Stimulated activated CD4-positive, alpha-beta T cell treated with anti-CD3 and anti-CD28 coated beads, Interleukin-1b, Interleukin-23, amount 100 ng/mL, for 48 hours (primary cell): ENCODE measurements around the gene EVL.
"Not testable (repeated sequence)": the region's sequence is repeated elsewhere in the genome, so short reads cannot be mapped to it uniquely, and the experiment has no call there.

ENCODE experiments used
- DNase-seq: peaks from one replicate; pipeline ENCODE4 v3.0.0-alpha.2; 2020

EVL gene

DNA sequence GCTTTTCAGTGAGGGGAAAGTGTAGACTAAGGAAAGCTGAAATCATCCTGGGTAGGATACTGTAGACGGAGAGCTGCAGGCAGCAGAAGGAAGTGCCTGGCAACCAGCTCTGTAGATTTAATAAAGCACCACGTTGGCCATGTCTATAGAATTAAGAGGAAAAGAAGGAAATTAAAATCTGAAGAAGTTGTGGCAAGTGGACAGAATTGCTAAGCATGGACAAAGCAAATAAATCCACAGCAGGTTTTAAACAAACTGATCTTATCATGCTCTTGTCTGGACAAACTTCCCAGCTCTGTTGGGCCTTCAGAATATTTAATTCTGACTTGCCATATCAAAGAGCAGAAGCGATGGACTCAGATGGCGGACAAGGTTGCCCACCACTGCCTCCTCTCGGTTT lies 27.2 kb upstream of the EVL start:
- DNase-seq: no peak

DNA sequence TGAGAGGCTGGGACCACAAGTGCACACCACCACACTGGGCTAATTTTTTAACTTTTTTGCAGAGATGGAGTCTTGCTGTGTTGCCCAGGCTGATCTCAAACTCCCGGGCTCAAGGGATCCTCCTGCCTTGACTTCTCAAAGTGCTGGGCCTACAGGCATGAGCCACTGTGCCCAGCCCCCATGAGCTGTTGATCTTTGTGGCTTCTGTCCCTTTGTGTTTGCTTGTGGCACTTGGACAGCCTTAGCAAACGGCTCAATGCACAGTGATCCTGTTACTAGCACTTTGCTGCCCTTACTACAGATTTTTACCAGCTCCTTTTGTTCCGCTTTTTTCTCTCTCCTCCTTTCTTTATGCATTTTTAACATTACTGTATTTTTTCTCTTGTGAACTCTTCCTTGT lies 25.3 kb upstream of the EVL start:
- no peak for DNase-seq

DNA sequence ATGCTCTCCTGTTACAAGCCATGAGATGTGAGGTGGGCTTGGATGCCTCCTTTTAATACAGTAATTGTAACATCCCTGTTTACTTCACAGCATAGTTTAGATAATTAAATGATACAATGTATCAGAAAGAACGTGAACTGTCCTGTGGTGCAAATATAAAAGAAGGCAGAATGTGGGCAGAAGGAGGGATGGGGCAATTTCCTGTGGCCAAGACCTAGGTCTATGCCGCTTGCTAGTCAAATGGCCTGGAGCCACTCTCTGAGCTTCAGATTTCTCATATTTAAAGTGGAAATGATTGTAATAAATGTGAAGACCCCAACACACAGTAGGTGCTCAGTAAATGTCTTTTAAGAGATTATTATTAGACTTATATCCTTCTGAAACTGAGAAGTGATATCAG lies 24.0 kb upstream of the EVL start:
- DNase-seq: no peak

DNA sequence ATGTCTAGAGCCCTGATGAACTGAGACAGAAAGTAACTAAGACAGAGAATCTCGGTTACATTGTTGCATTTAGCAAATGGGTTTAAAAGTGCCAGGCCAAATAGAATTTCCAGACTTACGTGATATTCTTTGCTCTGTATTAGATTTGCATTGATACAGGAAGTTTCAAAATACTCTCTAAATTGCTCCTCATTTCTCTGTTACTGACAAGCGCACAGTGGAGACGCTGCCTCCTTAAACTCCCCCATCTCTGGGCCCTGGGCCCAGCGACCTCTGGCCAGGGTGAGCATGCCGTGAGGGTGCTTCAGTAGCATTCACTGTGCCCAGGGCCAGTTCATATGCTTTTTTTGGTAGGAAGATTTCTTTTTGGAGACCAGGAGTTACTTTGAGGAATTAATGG lies 22.9 kb upstream of the EVL start:
- no peak for DNase-seq

DNA sequence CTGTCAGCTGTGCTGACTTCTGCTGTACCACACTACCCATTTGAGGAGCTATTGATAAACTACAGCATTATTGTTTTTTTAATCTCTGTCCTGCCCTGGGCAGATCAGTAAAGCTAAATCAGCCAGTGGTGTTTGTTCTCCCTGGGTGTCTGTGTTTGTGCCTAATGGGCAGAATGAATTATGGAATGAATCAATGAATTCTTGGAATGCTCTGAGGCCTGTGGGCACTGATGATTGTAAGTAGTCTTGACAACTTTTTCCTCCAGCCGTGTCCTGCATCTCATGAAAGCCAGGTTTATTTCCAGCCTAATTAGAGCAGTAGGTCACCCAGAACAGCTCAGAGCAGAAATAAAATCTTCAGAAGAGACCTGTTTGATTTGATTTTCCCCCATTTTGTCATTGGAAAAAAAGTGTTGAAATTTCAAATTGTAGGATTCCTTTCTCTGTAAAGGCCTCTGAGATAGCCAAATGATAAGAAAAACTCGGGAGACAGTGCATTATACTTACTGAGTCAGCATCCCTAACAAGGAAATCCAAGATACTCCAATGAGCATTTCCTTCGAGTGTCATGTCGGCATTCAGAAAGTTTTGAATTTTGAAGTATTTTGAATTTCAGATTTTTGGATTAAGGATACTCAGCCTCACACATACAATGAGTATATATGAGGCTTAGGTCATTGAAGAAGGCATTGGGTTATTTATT lies 19.4 kb upstream of the EVL start:
- DNase-seq: no peak

DNA sequence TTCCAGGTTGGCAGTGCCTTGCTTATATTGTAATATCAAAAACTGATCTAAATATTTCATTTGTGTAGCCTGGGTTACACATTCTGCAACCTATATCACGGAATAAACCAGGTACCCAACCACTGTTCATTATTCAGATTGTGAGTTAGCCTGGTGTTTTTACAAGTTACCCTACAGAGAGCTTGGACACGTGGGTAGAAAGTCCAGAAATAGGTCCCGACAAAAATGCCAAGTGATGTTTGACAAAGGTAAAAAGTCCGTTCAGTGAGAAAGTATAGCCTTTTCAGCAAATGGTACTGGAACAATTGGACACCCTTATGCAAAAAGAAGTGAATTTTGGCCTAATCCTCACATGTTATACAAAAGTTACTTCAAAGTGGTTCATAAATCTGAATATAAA lies 17.6 kb upstream of the EVL start:
- no peak for DNase-seq

DNA sequence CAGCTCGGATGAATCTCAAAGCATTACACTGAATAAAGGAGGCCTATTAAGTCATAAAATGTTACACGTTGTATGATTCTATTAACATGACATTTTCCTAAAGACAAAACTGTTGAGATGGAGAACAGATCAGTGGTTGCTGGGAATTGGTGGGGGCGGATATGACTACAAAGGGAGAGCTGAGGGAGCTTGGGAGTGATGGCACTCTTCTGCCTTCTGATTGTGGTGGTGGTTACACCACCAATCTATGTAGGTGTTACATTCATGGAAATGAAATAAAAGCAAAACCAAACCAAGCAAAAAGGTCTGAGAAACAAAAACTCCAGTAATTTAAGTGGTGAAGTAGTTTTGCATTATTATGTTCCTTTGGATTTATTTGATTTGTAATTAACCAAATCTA lies 16.4 kb upstream of the EVL start:
- DNase-seq: no peak

DNA sequence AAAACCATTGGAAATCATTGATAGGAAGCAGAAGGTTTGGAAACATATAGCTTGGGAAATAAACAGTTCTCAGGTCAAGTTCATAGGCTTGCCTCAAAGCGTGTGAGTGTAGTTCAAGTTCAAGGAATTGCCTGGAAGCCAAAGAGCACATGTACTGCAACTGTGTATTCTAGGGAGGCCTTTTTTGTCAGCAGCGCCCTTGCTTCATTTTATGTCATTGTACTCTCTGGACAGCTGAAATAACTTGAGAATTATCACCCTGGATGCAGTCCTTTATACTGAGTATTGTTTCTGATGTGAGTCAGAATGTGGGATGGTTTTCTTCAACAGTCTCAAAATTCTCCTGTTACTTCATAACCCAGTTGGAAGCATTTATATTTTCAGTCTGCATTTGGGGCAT lies 16.0 kb upstream of the EVL start:
- DNase-seq: no peak

DNA sequence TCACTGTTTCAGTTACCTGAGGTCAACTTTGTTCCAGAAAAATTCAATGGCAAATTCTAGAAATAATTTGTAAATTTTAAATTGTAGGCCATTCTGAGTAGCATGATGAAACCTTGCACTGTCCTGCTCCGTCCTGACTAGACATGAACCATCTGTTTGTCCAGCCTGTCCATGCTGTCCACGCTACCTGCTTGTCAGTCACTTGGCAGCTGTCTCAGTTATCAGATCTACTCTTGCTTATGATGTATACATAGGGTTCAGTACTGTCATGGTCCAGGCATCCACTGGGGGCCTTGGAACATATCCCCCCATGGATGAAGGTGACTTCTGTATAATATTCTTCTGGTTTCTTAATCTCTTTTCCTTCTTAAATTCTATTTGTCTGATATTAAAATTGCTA lies 14.1 kb upstream of the EVL start:
- DNase-seq: no peak

DNA sequence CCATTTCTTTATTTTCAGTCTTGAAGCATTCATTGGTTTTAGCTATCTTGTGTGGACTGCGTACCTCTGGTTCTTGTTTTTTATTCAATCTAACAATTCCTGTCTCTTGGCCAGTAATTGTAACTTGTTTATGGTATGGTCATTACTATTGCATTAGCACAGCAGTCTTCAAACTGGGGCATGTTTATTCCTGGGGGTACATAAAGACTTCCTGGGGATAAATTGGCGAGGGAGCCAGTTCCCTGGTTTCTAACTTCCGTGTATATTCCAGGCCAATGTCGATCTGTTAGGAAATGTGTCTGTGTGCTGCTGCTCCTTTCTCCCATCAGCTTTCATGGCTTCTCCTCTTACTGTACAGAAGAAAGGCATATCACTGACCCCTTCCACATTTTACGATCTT lies 13.7 kb upstream of the EVL start:
- no peak for DNase-seq

DNA sequence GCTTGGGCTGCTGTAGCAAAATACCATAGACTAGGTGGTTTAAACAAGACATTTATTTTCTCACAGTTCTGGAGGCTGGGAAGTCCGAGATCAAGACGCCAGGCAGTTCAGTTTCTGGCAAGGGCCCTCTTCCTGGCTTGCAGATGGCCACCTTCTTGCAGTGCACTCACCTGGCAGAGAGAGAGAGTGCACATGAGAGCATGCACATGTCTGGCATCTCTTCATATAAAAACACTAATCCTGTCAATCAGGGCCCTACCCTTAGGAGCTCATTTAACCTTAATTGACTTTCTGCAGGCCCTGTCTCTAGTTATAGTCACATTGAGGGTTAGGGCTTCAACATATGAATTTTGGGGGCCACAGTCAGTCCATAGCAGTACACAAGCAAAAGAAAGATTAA lies 12.4 kb upstream of the EVL start:
- DNase-seq: no peak

DNA sequence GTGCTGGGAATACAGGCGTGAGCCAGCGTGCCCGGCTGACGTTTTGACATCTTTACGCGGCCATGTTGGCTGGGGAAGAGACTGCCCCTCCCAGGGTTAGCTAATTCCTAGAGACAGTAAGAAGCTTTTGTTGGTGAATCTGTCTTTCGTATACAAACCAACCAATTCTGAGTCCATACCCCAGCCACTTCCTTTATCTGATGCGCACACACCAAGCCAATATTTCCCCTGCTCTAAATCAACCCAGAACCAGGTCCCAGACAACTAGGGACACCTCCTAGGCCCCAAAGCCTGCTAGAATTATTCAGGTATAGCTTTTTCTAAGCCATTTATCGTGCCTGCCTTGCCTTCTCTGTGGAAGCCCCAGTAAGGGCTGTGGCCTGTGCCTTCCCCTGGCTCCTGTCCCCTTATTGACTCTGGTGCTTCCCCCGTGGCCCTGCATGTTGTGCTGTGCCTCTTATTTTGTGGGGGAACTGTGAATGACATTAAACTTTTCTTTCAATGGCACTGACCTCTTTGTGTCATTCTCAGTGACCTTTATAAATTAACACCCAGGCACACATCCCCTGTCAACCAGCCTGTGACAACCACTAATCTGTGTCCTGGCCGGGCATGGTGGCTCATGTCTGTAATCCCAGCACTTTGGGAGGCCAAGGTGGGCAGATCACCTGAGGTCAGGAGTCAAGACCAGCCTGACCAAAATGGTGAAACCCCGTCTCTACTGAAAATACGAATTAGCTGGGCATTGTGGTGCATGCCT lies 10.7 kb upstream of the EVL start:
- no peak for DNase-seq

DNA sequence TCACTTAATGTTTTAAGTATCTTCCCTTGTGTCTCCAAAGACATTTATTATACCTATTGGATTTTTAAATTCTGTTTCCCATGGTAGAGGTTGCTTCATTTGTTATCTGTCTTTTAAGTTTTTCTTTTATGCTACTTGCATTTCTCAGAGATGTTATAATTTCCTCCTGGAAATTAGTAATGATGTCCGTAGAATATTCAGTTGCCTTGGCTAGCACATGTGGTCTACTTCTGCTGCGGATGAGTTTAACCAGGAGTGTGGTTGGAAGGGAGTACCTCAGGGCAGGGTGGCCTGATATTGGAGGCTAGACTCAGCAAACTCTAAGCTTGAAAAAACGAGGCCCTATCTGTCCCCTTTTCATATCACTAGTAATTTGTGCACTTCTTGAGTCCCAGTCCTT lies 8.8 kb upstream of the EVL start:
- no peak for DNase-seq

DNA sequence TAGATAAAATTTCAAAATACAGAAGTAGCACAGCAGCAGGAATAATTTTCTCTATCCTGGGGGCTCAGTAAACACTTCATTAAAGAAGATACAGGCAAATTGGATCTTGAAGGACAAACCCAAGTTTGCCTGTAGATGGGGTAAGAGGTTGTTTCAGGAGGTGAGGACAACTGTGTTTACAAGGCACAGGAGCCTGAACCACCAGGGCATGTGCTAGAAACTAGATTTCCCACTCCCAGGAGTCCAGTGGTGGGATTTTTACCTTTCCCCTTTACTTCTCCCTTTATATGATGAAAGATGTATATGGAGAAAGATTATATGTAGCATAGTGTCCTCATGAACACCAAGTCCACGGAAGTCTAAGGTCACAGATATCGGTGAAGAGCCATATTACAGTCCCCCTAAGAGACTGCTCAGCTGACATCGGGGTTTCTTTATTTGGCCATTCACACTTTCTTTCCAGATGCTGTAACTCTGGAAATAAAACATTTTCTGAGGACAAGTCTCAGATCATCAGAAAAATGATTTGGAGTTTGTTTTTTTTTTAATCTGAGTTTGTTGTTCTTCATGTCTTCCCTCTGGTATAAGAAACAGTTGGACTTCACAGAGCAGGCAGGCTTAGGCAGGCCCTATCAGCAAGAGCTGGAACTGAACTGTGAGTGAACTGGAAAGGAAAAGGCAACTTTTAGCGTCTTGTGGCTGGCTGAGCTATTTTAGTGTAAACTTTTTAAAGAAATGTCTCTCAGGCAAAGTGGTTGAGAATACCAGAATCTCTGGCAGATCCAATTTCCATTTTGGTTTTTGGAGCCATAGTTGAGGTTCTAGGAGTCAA lies 8.0 kb upstream of the EVL start:
- DNase-seq: no peak

DNA sequence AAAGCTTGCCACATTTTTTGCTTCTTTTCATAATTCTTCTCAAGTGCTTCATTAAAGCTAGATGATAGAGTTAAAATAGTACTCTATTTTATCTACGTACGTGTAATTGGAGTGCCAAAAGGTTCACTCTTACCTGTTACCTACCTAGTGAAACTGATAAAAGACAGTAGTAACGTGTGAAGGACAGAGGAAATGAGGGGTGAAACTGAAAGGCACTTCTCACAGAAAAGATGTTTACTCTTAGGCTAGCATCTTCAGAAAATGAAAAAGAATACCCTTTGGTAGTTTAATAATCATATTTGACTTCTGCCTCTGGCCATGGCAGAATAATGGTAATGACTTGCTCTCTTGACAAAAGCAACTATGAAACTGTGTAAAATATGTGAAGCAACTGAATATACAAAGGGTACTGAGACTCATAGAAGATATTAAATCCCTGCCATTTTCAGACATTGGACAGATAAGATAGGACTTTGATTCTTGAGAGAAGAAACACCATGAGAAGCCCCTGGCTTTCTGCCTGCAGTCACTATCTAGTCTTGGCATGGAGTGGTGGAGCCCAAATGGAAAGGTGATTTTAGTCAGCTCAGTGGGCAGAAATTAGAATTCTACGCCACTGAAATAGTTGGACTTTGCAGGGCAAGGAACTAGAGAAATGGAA lies 6.3 kb upstream of the EVL start:
- no peak for DNase-seq

DNA sequence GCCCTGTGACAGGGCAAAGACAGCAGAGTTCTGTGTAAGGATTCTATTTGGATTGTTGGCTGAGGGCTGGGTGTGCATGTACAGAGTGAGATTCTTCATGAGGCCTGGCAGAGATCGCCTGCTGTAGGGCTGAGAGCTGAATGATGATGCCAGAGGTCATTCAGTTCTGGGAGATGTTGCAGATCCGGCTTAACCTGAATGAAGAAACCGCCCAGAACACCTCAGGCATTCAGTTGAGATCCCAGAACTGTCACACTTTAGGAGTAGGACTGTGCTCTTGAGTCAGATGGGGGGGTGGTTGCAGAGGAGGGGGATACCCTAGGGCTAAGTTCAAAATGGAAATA lies 5.8 kb upstream of the EVL start:
- DNase-seq: no peak

DNA sequence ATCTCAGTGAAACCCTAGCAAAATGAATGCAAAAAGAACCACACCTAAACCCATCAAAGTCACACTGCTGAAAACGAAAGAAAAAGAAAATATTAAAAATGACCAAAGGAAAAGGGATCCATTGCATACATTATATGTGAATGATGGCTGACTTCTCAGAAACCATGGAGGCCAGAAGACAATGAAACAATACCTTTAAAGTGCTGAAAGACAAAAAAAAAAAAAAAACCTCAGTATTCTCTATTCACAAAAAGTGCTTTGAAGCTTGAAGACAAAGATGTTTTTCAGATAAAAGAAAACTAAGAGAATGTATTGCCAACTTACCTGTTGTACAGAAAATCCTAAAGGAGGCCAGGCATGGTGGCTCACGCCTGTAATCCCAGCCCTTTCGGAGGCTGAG lies 4.5 kb upstream of the EVL start:
- DNase-seq: no peak

DNA sequence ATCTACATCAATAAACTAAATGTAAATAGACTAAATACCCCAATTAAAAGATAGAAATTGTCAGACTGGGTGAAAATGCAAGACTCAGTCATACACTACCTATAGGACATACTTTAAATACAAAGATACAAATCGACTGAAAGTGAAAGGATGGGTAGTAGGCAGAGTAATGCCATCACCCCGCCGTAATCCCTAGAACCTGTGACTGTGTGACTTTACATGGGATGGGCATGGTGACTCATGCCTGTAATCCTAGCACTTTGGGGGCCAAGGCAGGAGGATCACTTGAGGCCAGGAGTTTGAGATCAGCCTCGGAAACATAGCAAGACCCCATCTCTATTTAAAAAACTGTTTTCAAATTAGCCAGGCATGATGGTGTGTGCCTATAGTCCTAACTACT lies 2.6 kb upstream of the EVL start:
- DNase-seq: peak; percentile 62

DNA sequence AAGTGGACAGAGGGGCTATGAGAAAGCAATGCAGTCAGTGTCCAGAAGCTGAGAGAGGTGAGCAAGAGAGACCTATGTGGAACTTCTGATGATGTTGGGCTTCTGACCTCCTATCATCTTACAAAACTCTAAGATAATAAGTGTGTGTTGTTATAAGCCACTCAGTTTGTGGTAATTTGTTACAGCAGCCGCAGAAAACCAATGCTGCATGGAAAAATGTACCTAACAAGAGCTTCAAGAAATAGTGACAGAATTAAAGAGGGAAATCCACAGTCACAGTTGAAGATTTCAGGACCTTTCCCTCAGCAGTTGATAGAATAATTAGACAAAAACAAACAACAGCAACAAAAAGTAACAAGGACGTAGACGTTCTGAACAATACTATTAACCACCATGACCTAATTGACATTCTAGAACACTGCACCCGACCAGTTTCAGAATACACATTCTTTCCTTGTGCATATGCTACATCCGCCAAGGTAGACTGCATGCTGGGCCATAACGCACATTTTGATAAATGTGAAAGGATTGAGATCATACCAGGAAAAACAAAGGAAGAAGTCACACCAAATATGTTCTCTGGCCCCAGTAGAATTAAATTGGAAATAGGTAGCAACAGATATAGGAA lies 1.8 kb upstream of the EVL start:
- DNase-seq: no peak

DNA sequence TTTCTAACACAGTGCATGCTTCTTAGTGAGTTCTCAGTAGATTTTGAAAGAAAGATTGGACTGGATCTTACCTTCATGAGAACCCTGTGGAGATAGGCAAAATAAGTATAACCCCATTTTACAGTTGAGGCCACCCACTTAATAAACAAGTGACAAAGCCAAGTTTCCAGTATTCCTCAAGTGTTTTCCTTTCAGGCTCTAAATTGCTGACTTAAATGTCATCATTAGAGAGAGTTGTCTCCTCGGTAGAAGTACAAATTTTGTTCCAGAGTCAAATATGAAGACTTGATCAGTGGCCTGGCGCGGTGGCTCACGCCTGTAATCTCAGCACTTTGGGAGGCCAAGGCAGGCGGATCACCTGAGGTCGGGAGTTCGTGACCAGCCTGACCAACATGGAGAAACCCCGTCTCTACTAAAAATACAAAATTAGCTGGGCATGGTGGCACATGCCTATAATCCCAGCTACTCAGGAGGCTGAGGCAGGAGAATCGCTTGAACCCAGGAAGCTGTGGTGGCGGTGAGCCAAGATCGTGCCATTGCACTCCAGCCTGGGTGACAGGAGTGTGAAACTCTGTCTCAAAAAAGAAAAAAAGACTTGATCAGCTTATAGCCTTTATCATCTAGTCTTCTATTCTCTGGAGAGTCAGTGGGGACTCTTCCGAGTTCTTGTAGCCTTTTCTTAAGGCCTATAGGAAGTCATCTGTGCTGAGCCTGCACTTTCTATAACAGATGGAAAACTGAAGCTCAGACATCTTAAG lies 708 bp upstream of the EVL start:
- not testable (repeated sequence) for DNase-seq

DNA sequence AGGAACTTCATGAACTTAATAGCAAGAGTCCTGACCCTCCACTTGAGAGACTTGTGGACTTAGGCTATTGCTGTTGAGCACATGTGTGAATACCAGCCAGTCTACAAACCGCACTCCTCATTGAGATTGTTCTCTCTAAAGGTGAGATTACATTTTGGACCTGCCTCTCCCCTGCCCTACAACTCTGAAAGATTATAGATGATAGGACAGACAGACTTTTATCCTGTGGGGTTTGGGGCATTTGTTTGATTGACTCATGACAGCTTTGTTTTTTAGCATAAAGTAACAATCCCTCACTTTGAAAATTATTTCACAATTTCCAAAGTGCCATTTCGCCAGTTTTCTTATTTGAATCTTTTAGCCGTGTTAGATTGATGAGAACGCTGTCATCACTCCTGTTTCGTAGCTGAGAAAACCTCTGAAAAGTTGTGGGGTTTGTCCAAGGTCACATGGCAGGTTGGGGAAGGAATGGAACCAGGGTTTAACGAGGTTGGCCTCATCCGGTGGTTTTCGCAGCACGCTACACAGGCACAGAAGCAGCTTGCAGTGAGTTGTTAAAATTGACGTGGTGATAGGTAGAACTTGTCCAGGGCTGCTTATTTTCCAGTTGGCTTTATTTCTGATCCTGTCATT lies 836 bp downstream of the EVL start:
- peak; percentile 85 for DNase-seq

DNA sequence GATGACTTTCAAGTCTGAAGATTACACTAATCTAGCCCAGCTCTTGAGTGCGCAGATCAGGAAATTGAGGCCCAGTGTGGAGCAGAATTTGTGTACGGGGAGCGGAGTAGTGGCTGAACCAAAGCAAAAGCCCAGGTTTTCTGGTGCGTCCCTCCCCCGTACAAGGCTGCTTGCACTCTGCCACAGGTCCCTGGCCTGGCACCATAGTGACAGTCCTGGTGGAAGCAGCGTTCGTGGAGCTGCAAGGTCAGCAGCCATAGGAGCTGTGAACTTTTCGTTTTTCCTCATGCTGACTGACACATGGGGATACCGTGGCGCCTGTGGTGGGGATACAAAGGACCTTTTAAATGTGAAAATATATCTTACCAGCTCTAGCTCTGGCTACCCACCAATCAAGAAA lies 1.7 kb downstream of the EVL start:
- DNase-seq: peak; percentile 59
